Colon (tissue), 2 donors: ENCODE results near the gene C1QTNF5.

ENCODE experiments used
- FAIRE-seq: peaks from 2 replicates; lab custom pipeline; 2012; peaks lifted over from hg19 to GRCh38; lab: Jason Lieb, UNC
- donor health status: control.
- donor health status: control.

Gene C1QTNF5

DNA sequence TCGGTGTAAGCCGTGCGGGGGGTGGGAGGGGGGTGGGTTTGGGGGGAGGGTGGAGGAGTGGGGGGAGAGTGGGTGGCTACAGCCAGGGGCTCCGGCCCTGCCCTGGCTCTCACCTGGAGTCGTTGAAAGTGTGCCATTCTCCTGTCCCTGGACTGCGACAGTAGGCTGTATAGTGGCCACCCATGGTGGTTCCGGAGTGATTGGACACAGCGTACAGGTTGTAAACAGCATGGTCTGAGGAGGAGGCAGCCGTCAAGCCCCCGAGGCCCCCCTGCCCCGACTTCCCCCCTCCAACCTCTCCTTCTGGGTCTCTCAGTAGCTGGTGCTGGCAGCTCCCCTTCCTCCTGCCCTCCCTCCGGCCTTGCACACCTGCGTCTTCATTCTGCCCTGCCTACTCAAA, 16.4 kb upstream of the C1QTNF5 start:
- no peak for FAIRE-seq

DNA sequence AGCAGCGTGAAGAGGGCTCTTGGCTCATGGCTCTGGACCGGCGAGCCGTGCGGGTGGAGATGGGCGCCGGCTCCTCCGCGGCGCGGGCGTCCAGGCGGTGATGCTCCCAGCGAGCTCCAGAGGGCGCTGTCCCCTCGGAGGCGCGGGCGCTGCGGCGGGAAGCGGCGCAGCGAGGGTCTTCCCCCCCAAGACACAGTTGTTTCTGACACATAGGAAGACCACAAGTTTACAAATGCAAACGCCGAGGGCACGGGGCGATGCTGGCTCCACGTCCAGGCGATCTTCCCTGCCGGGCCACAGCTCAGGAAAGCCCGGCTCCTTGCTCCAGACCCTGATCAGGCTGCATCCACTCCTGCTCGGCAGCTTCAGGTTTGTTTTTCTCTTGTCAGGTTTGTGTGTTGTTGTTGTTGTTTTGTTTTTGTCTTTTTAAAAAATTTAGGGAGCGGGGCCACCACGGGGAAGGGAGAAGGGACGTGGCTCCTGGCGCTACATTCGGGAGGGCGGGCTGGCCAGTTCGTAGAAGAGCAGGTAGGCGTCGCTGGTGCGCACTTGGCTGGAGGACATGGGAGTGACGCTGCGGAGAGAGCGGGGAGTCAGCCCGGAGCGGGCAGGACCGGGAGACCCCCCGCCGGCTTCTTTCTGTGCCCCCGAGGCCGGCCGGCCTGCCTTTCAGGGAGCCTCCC, 15.8 kb upstream of the C1QTNF5 start:
- no peak for FAIRE-seq

DNA sequence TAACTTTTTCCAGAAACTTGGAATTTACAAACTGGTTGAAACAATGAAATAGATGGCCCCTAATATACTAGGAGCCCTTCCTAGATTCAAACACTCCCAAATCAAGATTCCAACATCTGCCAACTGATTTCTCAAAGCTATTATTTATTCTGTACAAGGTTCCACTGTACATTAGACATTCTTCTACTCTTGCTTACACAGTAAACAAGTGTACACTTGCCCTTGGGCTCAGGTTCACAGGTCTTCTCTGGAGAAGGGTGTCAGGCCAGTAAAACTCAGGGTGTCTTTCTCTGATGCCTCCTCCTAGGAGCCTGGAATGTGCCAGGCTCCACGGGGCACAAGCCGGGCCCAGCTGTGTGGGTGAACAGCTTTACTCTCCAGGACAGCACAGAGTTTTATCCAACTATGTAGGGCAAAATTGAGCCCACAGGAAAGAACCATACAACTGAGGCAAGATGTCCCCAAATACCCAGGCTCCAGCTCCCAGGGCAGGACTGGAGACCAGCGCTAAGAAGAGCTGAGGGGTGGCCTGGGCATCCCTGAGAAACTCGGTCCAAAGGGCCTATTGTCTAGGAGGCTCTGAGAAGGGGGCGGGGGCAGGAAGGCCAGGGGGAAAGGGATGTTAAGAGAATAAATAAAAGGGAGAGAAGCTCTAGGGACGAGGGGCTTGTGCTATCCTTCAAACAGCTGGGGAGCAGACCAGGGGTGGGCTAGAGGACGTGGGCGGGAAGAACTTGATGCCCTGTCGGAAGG, 14.6 kb upstream of the C1QTNF5 start:
- FAIRE-seq, result no peak

DNA sequence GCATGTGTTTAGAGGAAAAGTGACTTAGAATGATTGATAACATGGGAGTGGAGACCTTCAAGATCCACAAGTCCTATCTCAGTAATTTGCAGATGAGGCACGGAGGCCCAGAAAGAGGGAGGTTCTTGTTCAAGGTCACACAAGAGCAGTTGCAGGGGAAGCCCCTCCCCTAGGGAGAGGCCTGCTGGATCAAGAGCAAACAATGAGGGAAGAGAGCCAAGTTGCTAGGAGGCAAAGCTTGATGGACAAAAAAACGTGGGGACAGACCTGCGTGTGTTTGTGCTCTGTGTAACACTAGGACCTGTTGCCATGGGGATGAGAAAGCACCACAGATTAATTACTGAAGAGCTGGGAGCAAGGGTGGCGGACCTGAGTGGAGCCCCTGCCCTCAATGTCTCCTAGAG, 12.2 kb upstream of the C1QTNF5 start:
- no peak for FAIRE-seq

DNA sequence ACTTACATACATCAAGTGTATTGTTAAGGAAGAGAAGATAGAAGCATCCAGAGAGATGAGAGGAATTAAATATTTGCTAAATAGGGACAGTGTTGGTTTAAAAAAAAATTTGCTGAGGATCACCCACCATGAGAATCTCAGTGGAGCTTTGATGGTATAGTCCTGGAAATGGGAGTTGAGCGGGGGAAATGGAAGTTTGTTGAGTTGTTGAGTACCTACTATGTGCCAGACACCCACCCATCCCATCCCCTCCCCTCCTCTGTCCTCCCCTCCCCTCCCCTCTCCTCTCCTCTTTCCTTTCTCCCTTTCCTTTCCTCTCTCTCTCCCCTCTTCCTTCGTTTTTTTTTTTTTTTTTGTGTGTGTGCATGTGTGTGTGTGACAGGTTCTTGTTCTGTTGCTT, 10.5 kb upstream of the C1QTNF5 start:
- FAIRE-seq, result no peak

DNA sequence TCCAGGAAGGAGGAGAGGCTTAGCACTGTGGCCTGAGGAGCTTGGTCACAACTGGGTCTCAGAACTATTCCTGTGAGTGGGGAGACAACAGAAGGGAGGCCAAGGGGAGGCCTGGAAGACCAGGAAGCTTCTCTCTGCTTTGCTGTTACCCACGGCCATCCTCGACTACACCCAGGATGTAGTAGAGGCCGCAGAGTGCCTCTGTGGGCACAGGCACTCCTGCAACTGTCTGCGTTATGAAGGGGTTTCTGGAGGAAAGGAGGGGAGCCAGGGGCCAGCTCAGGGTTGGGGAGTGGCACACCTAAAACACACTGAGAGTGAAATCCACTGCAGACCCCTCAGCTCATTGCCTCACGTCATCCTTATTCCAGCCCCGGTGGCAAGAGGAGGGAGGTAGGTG, 9.6 kb upstream of the C1QTNF5 start:
- FAIRE-seq, result no peak

DNA sequence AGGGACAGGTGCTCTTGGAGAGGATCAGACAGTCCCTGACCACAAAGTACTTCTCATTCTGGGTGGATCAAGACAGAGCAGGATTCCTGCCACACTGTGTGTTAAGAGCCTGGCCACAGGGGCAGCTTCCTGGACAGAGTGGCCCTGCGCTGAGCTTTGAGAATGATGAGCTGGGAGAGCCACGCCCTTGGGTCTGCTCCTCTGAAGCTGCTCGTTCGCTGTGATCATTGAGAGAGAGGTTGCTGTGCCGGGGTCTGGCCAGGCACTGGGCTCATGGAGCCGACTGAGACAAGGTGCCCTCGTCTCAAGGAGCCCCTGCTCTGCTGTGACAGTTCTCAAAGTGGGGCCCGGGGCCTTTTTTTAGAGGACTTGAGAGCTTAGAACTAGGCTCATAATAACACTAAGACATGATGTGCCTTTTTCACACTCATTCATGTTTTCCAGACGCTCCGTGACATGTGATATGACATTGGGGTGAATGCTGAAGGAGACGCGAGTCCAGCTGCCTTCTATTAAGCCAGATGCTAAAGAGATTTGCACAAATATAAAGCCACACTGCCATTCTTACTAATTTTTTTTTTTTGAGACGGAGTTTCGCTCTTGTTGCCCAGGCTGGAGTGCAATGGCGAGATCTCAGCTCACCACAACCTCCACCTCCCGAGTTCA, 7.4 kb upstream of the C1QTNF5 start:
- FAIRE-seq, result no peak

DNA sequence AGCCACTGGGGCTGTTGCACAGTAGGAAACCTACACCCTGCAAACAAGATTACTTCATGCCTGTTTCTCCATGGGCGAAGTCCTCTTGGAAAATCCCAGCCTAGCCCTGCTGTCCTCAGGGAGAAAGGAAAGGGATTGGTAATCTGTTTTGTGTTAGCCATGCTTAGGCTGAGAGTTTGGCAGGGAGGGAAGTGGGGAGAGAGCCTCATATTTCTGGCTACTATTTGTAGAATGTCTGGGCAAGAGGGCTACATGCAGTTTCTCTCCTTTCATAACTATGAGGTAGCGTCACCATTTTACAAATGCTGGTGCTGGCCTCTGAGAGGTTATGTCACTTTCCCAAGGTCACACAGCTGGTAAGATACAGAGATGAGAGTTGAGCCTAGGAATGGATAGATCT, 6.6 kb upstream of the C1QTNF5 start:
- FAIRE-seq, result no peak

DNA sequence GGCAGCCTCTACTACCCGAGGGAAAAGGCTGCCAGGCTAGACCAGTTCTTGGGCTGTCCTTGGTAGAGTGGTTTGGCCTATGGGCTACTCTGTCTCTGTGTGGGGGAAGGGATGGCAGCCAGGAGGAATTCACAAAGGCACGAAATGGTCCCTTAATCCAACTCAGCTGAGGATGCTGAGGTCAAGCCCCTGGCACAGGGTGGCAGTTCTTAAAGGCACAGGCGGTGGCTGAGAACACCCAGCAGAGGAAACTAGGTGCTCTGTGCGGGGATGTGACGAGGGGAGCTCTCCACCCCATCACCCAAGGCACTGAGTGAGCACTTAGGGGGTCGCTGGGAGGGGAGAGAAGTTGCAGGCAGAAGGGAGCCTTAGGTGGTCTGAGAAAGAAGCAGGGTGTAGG, 5.9 kb upstream of the C1QTNF5 start, which contains the start of gene MFRP:
MFRP (minus strand) TSS at position 101 of the 400 bp plus-strand sequence. CDS start 192 bp downstream, outside the sequence.
- FAIRE-seq, result no peak

DNA sequence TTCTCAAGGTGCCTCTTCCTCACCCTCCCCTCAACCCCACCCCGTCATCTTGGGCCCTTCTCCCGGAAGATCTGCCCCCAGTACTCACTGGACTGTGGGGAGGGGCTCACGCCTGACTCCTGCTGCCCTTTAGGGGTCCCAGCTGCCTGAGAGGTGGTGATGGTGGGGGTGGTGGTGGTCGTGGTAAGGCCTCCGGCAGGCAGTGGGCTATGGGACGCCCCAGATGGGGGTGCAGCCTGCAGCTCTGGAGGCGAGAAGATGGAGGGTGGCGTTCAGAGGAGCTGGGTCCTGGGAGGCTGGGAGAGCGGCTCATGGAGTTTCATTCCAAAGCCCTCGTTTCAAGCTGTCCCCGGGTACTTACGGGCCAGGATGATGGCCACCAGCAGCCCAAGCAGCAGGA, 5.0 kb upstream of the C1QTNF5 start:
- no peak for FAIRE-seq

DNA sequence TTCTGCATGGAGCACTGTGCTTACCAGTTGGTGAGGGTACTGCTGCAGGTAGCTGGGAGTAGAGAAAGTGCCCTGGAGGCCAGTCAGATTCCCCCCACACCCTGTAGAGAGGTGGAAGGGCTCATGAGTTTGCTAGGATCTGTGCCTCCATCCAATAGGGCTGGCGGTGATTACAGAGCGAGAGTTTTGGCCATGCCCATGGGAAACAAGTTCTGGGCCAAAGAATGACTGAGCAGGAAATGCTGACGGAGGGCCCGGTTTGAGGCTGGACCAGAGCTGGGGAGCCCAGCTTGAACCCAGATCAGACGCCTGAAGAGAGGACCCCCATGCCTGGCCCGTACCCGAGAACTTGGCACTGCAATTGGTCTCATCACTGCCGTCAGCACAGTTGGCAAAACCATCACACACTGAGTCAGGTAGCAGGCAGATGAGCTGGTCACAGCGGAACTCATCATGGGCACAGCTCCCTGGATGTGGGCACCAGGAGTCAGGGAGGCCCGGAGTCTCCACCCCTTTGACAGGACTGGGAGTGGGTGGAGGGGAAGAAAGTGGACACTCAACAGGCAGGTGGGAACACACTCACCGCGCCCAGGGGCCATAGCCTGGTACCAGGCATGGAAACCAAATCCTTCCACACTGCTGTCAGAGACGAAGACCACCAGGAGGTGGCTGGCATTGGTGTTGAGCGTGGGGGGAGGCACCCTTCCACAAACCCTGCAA, 3.8 kb upstream of the C1QTNF5 start:
- no peak for FAIRE-seq

DNA sequence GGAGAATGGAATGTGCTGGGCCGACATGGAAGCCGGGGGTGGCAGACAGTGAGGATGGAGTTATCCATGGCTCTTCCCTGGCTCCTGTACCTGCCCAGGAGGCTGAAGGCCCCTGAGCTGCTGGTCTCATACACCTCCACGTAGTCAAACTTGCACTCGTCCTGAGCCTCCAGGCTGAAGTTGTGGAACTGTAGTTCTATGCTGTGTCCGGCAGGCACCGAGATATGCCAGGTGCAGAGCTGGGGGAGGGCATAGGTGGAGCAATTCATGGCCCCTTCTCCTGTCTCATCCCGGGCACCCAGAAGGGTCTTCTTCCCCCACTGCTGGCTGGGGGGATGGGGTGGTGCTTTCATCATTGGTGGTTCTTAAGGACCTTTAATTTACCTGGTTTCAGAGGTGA, 3.0 kb upstream of the C1QTNF5 start:
- FAIRE-seq, result no peak

DNA sequence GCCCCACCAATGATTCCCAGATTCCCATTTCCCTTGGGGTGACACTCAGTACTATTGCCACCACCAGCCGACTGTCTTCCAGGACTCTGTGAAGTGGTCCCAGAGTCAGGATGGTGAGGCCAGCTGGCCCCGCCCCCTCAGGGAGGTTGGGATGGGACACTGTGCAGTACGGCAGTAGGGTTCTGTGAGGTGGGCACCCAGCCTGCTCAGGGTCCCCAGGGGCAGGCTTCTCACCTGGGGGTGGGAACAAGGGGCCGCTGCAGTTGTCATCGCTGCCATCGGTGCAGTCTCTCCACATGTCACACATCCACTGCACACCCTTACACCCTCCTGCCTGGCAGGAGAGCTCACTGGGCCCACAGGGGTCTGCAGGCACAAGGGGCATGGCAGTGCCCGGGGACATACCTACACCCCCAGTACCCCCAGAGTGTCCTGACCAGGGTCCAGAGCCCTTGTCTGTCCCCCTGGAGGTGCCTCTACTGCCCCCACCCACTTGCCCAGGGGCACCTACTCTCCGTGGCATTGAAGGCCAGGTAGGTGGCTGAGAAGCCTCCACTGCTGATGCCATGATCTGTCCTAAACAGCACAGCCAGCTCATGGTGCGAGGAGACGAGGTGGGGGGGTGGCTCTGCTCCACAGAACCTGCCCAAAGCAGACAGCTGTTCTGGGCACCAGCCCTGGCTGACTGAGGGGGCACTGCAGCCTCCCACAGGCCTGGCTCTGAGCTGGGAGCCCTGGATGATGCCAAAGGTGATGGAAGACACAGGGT, 1.9 kb upstream of the C1QTNF5 start:
- no peak for FAIRE-seq

DNA sequence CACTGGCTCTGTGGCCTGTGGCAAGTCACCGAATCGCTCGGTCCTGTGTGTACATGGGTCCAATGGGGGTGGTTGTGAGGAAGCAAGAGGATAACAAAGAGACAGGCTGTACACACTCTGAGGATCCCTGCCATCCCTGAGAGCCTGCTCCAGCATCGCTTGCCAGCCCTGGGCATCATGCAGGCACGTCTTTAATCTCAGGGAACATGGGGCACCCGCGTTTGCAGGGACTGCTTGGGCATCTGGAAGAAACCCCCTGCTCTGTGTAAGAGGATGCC, 1.3 kb upstream of the C1QTNF5 start:
- no peak for FAIRE-seq

DNA sequence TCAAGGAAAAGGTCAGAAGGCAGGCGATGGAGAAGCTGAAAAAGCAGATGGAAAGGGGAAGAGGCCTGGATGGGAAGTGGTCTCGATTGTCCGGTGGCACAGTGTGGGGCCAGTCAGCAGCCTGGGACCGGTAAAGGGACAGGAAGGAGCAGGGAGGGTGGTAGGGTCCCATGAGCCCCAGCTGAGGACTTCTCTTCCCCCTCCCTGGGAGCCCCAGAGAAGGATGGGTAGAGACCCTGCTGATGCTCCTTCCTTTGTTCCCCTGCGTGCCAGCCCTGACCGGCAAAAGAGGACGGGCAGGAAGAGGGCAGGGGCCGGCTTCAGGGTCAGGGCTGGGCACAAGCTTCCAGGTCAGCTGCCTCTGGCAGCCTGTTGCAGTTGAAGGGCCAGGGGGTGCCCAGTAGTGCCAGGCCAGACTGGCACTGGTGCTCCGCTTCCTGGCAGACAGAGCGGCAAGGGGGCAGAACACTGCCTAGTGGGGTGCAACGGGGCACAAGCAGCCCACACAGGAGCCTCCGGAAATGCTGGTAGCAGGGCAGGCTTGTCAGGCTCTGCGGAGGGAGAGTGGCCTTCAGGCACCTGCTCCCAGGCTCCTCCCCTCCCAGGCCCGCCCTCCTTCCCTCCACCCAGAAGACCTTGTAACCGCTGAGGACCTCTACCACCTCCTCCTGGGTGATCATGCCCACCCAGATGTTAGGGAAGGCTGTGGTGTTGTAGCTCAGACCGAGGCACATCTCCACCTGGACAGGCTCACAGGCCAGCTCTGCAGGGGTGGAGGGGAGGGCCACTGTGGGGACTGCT, 739 bp upstream of the C1QTNF5 start:
- FAIRE-seq, result no peak

DNA sequence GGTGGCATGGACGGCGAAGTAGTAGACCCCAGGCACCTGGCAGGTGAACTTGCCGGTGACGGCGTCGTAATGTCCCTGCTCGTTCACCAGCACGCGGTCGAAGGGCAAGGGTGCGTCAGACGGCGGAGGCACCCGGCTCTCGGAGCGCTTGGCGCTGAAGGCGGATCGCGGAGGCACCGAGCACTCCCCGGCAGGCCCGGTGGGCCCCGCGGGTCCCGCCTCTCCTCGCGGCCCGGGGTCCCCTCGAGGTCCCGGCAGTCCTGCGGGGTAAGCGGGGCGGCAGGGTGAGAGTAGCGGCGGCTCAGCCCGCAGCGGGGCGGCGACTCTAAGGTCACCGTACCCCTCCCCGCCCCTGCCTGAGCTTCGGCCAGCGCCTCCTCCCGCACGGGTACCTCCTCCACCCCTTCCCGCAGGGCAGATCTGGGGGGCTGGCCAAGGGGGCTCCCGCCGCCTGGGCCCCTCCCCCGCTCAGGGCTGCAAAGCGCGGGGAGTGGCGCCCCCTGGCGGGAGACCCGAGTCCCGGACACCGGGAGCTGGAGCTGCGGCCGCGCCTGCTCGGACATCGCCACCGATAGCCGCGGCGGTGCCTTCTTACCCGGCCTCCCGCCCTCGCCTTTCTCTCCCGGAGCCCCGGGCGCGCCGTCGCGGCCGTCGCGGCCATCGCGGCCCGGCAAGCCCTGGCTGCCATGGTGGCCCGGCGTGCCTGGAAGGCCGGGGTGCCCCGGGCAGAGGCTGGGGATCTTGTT, 921 bp downstream of the C1QTNF5 start:
- no peak for FAIRE-seq

DNA sequence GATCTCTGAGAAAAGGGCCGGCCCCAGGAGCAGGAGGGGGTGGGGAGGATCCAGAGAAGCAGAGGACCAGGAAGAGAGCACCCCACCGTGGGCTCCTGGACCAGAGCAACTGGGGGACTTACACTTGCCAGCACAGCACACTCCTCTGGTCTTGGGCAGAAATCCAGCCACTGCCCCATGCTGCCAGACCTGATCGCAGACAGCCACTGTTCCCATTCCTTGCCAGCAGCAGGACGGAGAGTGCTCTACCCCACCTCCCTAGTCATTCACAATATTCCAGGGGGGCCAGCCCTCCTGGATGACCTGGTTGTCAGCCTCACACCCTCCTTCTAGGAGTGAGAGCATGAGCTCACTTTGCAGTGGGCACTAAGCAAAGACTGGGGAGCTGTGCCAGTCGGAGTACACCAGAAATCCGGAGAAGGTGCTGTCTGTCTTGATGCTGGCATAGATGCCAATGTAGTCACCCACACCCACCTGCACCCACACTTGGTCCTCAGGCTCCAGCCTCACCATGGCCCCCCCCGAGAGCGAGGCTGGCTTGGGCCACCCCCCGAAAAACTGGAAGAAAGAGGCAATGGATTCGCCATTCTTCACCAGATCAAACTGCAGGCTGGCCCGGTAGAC, 1.6 kb downstream of the C1QTNF5 start:
- FAIRE-seq, result no peak

DNA sequence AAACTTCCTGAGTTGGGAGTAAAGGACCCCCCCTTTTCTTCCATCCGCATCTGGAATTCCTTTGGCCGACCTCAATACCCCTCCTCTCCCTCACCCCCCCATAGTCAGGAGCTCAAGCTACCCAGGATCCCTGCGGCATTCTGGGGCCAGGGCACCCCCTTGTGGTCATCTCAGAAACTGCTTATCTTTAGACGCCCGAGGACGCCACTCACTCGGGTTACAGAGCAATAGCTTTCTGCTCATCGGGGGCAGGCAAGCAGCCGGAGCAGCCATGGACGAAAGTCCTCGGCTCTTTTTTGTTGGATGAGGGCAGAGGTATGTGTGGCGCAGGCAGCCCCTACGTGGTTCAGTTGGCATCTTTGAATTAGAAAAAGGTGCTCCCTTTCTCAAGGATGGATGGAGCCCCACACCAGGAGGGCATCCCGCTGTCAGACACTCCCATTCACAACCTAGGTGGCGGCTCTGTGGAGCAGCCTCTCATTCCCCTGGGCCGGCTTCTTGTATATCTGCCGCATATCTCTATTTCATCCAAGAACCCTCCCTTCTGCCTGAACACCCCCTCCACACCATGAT, 2.3 kb downstream of the C1QTNF5 start:
- no peak for FAIRE-seq

DNA sequence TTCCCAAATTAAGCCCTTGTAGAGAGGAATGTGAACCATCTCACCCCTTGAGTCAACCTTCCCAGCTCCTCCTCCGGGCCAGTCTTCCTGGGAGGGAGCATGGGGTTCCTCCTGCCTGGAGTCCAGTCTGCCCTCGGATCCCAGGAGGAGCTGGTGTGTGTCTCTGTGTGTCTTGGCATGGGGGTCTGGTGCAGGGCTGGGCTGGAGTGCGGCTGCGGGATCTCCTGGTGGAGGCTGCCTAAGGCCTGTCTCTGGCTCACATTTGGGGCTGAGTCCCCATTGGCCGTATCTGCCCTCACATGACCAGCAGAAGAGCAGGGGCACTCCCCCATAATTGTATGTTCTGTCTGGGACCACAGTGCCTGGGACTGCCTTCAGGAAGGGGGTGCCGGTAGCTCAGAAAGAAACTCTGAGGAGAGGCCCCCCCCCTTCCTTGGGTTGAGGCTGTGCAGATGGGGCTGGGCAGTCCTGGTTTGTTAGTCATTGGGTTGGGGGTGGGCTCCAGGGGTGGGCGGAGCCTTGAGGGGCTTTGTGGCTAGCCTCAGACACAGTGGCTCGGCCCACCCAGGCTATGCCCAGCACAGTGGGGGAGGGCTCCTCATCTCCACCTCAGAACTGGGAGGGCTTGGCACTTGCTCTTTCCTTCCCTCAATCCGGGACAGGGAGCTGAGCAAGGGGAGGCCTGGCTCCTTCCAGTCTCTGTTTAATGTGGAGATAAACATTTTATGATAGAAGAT, 2.9 kb downstream of the C1QTNF5 start:
- no peak for FAIRE-seq
